Endothelial cell (in vitro differentiated cells): Measurements from ENCODE around the gene IPO13. TPM values are rescaled to one million over a fixed set of nuclear protein-coding genes. Genes with fewer than 3 reads are reported as not detected.

Experiments used
- DNase-seq: peaks from one replicate; pipeline ENCODE4 v3.0.0; 2021; ENCODE audit warnings: low spot score
- H3K27ac Mint-ChIP-seq: one replicate; pipeline ENCODE4 v1.8.0; 2021; ENCODE audit warnings: mixed read lengths, inconsistent platforms; ENCODE audit not compliant: unreplicated experiment
- H3K27me3 Mint-ChIP-seq: one replicate; pipeline ENCODE4 v1.8.0; 2021; ENCODE audit warnings: mild to moderate bottlenecking, moderate library complexity, mixed read lengths, inconsistent platforms; ENCODE audit not compliant: unreplicated experiment
- H3K36me3 Mint-ChIP-seq: one replicate; pipeline ENCODE4 v1.8.0; 2021; ENCODE audit warnings: mild to moderate bottlenecking, low read depth, mixed read lengths, inconsistent platforms; ENCODE audit not compliant: unreplicated experiment
- H3K4me1 Mint-ChIP-seq: one replicate; pipeline ENCODE4 v1.8.0; 2021; ENCODE audit warnings: mild to moderate bottlenecking, mixed read lengths, inconsistent platforms; ENCODE audit not compliant: unreplicated experiment
- H3K4me3 Mint-ChIP-seq: one replicate; pipeline ENCODE4 v1.8.0; 2021; ENCODE audit warnings: mild to moderate bottlenecking, mixed read lengths, inconsistent platforms; ENCODE audit not compliant: unreplicated experiment
- H3K9me3 Mint-ChIP-seq: one replicate; pipeline ENCODE4 v1.8.0; 2021; ENCODE audit warnings: mixed read lengths, inconsistent platforms; ENCODE audit not compliant: unreplicated experiment
- total RNA-seq: library from RNA; stranded (reverse); fragmentation: NEBNext Ultra II Directional; extraction: Animal tissue kit (Norgen Biotek cat#: 25700); gene quantifications from one replicate; pipeline ENCODE4 v1.2.1, GENCODE V29; 2021; ENCODE audit not compliant: unreplicated experiment
- TF ChIP-seq, protein P1 (sequence below): fragments of 200-600 bp; sonication (generic); IDR thresholded peaks from one replicate; pipeline ENCODE4 v1.5.0; 2021; ENCODE audit warnings: antibody characterized with exemption; ENCODE audit not compliant: unreplicated experiment

IPO13 gene
- total RNA-seq, 1 donor from 2014 or later: 31.5 TPM

DNA sequence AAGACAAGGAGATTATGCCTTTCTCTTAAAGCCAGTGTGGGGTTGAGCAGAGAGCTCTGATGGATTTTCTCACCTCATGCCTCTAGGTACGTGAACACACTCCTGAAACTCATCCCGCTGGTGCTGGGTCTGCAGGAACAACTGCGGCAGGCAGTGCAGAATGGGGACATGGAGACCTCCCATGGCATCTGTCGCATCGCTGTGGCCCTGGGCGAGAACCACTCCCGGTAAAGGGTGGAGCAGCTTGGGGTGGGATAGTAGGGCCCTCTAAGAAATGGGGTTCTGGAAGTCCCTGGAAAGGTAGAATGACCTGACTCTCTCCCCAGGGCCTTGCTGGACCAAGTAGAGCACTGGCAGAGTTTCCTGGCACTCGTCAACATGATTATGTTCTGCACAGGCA, 9.5 kb downstream of the IPO13 start:
- Mint-ChIP-seq H3K4me1 (peaks cover 3% of the 10 kb centered on the region), H3K36me3 (peaks cover 26% of the 10 kb centered on the region), H3K4me3 (no peak overlapping the region), H3K9me3 (no peaks in the 10 kb centered on the region), H3K27ac (no peak overlapping the region), H3K27me3 (peaks cover 2% of the 10 kb centered on the region)
- TF ChIP-seq, protein P1, sequence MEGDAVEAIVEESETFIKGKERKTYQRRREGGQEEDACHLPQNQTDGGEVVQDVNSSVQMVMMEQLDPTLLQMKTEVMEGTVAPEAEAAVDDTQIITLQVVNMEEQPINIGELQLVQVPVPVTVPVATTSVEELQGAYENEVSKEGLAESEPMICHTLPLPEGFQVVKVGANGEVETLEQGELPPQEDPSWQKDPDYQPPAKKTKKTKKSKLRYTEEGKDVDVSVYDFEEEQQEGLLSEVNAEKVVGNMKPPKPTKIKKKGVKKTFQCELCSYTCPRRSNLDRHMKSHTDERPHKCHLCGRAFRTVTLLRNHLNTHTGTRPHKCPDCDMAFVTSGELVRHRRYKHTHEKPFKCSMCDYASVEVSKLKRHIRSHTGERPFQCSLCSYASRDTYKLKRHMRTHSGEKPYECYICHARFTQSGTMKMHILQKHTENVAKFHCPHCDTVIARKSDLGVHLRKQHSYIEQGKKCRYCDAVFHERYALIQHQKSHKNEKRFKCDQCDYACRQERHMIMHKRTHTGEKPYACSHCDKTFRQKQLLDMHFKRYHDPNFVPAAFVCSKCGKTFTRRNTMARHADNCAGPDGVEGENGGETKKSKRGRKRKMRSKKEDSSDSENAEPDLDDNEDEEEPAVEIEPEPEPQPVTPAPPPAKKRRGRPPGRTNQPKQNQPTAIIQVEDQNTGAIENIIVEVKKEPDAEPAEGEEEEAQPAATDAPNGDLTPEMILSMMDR: no peak
- DNase-seq: no peak

DNA sequence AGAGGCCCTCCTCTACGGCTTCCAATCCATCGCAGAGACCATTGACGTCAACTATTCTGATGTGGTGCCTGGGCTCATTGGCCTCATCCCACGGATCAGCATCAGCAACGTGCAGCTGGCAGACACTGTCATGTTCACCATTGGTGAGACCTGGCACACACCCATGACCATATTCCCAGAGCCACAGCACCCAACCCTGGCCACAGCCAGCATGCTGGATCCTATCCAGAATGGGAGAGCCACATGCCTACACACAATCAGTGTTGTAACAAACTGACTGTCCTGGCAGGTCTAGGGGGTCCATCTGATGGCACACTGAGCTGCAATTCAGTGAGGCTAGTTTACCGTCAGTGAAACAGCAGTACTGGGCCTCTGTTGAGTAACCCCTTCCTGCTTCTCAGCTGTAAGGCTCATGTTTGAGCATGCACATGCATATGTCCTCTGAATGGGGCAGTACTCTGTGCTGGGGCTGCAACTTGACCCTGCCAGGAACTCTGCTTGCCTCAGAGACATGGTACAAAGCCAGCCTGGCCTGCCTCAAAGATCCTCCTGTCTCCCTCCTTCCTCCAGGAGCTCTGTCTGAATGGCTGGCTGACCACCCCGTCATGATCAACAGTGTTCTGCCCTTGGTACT, 10.8 kb downstream of the IPO13 start:
- DNase-seq: no peak
- Mint-ChIP-seq H3K27me3 (peaks cover 2% of the 10 kb centered on the region), H3K4me3 (peak overlapping the region; percentile 21), H3K27ac (no peak overlapping the region), H3K9me3 (no peaks in the 10 kb centered on the region), H3K36me3 (peaks cover 32% of the 10 kb centered on the region), H3K4me1 (peaks cover 3% of the 10 kb centered on the region)
- TF ChIP-seq, protein P1: no peak

DNA sequence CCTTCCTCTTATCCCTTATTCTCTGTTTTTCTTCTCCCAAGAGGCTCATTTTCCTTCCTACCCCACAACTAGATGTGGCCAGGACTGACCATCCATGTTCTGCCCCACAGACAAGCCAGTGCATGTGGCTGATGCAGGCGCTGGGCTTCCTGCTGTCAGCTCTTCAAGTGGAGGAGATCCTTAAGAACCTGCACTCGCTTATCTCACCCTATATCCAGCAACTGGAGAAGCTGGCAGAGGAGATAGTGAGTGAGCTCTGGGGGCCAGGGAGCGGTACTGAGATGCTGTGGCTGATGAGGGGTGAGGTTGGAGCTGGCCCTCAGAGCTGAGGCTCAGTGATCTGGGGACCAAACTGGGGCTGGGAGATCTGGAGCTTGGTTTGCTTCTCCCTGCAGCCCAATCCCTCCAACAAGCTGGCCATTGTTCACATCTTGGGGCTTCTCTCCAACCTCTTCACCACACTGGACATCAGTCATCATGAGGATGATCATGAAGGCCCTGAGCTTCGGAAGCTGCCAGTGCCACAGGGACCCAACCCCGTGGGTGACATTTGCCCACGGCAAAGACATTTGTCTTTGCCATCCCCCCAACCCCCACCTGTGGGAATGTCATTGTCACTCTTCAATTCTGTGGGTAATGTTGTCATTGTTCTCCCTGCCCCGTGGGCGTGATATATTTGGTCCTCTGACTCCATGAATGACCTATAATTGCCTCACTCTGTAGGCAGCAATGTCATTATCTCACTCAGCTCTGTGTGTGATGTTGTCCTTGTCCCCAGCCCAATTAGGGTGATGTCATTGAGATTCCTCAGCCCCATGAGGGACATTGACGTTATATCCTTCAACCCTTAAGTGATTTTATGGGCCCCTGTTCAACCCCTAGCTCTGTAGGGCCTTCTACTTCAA, 11.9 kb downstream of the IPO13 start:
- Mint-ChIP-seq H3K36me3 (peaks cover 36% of the 10 kb centered on the region), H3K27ac (no peak overlapping the region), H3K4me3 (peak overlapping the region; percentile 57), H3K9me3 (no peaks in the 10 kb centered on the region), H3K27me3 (peaks cover 2% of the 10 kb centered on the region), H3K4me1 (peaks cover under 1% of the 10 kb centered on the region)
- TF ChIP-seq, protein P1: no peak
- no peak for DNase-seq

DNA sequence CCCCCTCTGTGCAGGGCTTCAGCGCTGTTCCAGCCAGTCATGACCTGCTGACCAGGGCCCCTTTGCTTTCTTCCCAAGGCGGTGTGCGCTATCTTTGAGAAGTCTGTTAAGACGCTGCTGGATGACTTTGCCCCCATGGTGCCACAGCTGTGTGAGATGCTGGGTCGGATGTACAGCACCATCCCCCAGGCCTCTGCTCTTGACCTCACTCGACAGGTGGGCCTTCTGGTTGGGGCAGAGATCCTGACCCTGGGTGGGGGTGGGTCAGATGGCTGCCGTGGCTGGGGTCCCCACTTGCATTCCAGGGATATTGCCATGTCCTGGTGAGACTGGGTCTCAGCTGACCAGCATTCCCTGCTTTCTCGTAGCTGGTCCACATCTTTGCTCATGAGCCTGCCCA, 14.0 kb downstream of the IPO13 start:
- H3K27me3 Mint-ChIP-seq: peaks cover 2% of the 10 kb centered on the region
- peak overlapping the region; percentile 68 for H3K4me3 Mint-ChIP-seq
- no peak for DNase-seq
- H3K4me1 Mint-ChIP-seq: no peaks in the 10 kb centered on the region
- TF ChIP-seq, protein P1: no peak
- H3K36me3 Mint-ChIP-seq: peaks cover 36% of the 10 kb centered on the region
- no peak overlapping the region for H3K27ac Mint-ChIP-seq
- H3K9me3 Mint-ChIP-seq: no peaks in the 10 kb centered on the region

DNA sequence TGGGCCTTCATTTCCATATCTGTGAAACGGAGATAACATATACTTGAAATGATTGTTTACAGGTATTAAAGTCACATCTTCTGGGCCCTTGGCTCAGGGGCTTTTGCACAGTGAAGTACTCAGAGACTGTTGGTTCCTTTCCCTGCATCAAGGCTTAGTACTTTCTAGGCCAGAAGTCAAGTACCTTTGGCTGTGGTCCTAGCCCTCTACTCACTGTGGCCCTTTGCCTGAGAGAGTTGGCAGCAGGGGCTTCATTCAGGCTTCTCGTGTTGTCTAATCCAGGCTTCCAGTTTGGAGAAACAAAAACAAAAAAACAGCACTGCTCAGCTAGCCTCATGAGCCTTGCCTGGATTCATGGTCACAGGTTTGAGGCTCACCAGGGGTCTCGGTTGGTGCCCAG, 14.9 kb downstream of the IPO13 start:
- TF ChIP-seq, protein P1: no peak
- Mint-ChIP-seq H3K27ac (no peak overlapping the region), H3K4me3 (no peak overlapping the region), H3K4me1 (no peaks in the 10 kb centered on the region), H3K36me3 (peaks cover 37% of the 10 kb centered on the region), H3K9me3 (no peaks in the 10 kb centered on the region), H3K27me3 (peaks cover 2% of the 10 kb centered on the region)
- no peak for DNase-seq
